ENCODE results near the gene CACNG3.

CACNG3 gene

DNA sequence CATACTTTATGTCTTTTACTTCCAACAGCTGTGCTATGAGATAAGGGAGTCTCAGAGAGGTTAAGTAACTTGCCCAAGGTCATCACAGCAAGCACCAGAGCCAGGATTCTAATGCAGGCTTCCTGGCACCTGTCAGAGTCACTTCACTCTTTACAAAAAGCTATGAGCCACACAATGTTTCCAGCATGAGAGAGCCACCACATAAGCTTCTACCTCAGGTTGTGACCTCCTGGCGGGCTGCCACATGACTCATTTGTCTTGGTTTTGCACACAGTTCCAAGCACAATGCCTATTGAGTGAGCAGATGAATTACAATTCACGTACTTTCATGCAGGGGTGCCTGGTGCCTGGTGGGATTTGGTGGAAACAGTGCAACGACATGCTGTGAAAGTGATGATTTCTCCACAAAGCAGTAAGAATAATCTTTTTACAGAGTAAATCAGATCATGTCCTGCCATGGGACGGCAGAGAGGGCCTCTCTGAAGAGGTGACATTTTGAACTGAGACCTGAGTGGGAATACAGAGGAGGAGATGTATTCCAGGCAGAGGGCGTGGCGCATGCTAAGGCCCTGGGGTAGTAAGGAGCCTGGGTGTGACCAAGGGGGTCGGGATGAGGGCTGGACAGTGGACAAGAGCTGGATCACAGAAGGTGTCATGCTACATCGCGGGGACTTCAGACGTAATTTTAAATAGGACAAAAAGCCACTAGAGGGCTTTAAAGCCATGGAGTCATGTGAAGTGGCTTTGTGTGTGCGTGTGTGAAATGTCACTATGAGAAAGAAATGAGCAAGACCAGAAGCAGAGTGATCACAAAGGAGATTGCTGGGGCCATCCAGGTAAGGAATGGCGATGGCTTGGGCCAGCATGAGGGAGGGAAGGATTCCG is 53.4 kb downstream of the CACNG3 start:
- no peak overlapping the region for H3K27ac ChIP-seq (ENCODE audit: low read depth, low read length)
- H3K9ac ChIP-seq (ENCODE audit: low read length): no peak overlapping the region
- no peaks in the 10 kb centered on the region for H3K9me3 ChIP-seq (ENCODE audit: low read length)
- no peaks in the 10 kb centered on the region for H3K27me3 ChIP-seq (ENCODE audit: control insufficient read depth in 1 of 2, insufficient read depth in 2 of 2, low read length in 2 of 2)
- H3K4me3 ChIP-seq (ENCODE audit: low read depth in 1 of 2, low read length in 2 of 2): no peak overlapping the region
- H3K4me1 ChIP-seq (ENCODE audit: insufficient read depth, low read length): no peaks in the 10 kb centered on the region
- H3K36me3 ChIP-seq (ENCODE audit: insufficient read depth, low read length): no peaks in the 10 kb centered on the region

DNA sequence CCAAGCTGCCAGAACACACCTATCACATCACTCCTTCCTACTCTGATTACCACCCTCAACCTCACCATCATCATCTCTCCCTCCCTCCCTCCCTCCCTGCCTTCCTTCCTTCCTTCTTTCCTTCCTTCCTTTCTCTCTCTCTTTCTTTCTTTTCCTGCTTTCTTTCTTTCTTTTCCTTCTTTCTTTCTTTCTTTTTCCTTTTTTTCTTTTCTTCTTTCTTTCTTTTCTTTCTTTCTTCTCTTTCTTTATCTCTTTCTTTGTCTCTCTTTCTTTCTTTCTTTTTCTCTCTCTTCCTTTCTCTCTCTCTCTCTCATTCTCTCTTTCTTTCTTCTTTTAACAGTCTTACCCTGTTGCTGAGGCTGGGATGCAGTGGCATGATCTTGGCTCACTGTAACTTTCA is 59.2 kb downstream of the CACNG3 start:
- Histone ChIP-seq H3K9ac (ENCODE audit: low read length) (no peak overlapping the region), H3K27ac (ENCODE audit: low read depth, low read length) (no peak overlapping the region), H3K4me3 (ENCODE audit: low read depth in 1 of 2, low read length in 2 of 2) (no peak overlapping the region), H3K9me3 (ENCODE audit: low read length) (no peaks in the 10 kb centered on the region), H3K27me3 (ENCODE audit: control insufficient read depth in 1 of 2, insufficient read depth in 2 of 2, low read length in 2 of 2) (no peaks in the 10 kb centered on the region), H3K36me3 (ENCODE audit: insufficient read depth, low read length) (no peaks in the 10 kb centered on the region), H3K4me1 (ENCODE audit: insufficient read depth, low read length) (no peaks in the 10 kb centered on the region)

DNA sequence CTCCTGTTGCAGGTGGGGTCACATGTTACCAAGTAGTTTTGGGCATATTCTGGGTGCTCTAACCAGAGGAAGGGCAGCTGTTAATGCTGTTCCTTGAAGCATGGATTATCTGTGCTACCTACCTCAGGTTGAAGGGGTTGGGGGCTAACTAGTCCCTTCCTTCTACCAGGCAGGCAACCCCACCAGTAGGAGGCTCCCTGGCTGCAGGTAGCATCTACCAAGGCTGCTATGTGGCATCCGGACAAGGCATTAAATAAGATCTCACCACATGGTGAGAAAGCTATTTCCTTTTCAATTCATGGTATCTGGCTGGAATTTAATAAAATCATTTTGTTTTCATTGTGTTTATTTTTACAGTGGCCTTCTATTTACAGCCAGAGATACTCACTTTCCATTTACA is 62.5 kb downstream of the CACNG3 start:
- H3K9me3 ChIP-seq (ENCODE audit: low read length): no peaks in the 10 kb centered on the region
- H3K4me3 ChIP-seq (ENCODE audit: low read depth in 1 of 2, low read length in 2 of 2): no peak overlapping the region
- no peak overlapping the region for H3K27ac ChIP-seq (ENCODE audit: low read depth, low read length)
- no peak overlapping the region for H3K9ac ChIP-seq (ENCODE audit: low read length)
- H3K27me3 ChIP-seq (ENCODE audit: control insufficient read depth in 1 of 2, insufficient read depth in 2 of 2, low read length in 2 of 2): no peaks in the 10 kb centered on the region
- H3K4me1 ChIP-seq (ENCODE audit: insufficient read depth, low read length): no peaks in the 10 kb centered on the region
- H3K36me3 ChIP-seq (ENCODE audit: insufficient read depth, low read length): no peaks in the 10 kb centered on the region

DNA sequence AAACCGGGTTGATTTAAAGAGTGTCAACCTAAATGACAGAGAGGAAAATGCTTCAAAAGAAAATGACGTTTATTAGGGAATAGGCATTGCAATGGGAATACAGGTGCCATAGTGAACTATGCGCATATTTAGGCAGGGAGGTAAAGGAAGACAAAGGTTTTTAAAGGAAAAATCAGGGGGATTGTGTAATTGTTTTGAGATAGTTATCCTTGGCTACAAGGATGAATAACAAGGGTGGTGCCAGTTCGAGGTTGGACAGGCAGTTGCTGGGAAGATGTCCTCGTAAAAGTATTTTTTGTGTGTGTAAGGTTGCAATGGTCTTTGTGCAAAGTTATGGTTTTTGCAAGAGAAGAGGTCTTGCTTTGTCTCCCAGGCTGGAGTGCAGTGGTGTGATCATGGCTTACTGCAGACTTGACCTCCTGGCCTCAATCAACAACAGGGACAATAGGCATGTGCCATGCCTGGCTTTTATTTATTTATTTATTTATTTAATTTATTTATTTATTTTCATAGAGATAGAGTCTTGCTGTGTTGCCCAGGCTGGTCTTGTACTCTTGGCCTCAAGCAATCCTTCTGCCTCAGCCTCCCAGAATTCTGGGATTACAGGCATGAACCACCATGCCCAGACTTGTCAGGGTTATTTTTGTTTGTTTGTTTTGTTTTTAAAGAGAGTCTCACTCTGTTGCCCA is 63.1 kb downstream of the CACNG3 start:
- H3K9me3 ChIP-seq (ENCODE audit: low read length): no peaks in the 10 kb centered on the region
- no peak overlapping the region for H3K27ac ChIP-seq (ENCODE audit: low read depth, low read length)
- no peaks in the 10 kb centered on the region for H3K4me1 ChIP-seq (ENCODE audit: insufficient read depth, low read length)
- no peak overlapping the region for H3K9ac ChIP-seq (ENCODE audit: low read length)
- H3K27me3 ChIP-seq (ENCODE audit: control insufficient read depth in 1 of 2, insufficient read depth in 2 of 2, low read length in 2 of 2): no peaks in the 10 kb centered on the region
- H3K4me3 ChIP-seq (ENCODE audit: low read depth in 1 of 2, low read length in 2 of 2): no peak overlapping the region
- no peaks in the 10 kb centered on the region for H3K36me3 ChIP-seq (ENCODE audit: insufficient read depth, low read length)

DNA sequence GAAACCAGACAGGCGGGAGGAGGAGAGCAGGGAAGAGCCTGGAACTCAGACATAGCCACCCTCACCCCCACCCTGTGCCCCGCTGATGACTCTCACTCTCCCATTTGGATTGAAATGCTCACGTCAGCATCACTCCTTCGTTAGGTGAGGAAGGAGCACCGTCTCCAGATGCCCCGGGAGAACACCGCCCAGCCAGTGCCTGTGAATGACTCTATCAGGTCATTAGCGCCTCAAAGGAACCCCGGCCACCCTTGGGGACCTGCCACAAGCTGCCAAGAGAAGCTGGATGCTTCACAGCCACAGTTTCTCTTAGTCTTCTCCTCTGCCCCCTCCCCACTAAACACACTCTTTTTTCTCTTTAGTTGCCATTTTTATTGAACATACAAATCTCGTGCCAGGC is 66.0 kb downstream of the CACNG3 start:
- H3K36me3 ChIP-seq (ENCODE audit: insufficient read depth, low read length): no peaks in the 10 kb centered on the region
- H3K27ac ChIP-seq (ENCODE audit: low read depth, low read length): no peak overlapping the region
- H3K9ac ChIP-seq (ENCODE audit: low read length): no peak overlapping the region
- H3K9me3 ChIP-seq (ENCODE audit: low read length): no peaks in the 10 kb centered on the region
- no peak overlapping the region for H3K4me3 ChIP-seq (ENCODE audit: low read depth in 1 of 2, low read length in 2 of 2)
- H3K4me1 ChIP-seq (ENCODE audit: insufficient read depth, low read length): no peaks in the 10 kb centered on the region
- peaks cover 0 to 5% of the 10 kb centered on the region in 2 donors for H3K27me3 ChIP-seq (ENCODE audit: control insufficient read depth in 1 of 2, insufficient read depth in 2 of 2, low read length in 2 of 2)

DNA sequence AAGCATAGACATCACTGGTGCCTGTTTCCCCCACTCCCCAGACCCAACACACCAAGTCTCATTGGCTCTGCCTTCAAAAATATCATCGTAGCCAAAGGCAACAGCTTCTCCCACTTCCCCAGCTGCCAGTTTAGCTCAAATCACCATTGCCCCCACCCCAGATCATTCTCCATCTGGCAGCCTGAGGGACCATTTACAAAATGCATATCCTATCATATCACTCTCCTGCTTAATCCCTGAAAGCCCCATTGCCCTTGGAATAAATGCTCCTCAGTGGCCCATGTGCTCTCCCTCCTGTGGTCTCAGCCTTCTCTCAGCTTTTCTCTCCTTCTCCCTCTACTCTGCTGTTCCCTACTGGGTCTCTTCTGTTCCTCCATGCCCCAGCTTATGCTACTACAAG is 68.3 kb downstream of the CACNG3 start:
- Histone ChIP-seq H3K4me1 (ENCODE audit: insufficient read depth, low read length) (no peaks in the 10 kb centered on the region), H3K9ac (ENCODE audit: low read length) (no peak overlapping the region), H3K9me3 (ENCODE audit: low read length) (no peaks in the 10 kb centered on the region), H3K36me3 (ENCODE audit: insufficient read depth, low read length) (no peaks in the 10 kb centered on the region), H3K27me3 (ENCODE audit: control insufficient read depth in 1 of 2, insufficient read depth in 2 of 2, low read length in 2 of 2) (peaks cover 0 to 5% of the 10 kb centered on the region in 2 donors), H3K27ac (ENCODE audit: low read depth, low read length) (no peak overlapping the region), H3K4me3 (ENCODE audit: low read depth in 1 of 2, low read length in 2 of 2) (no peak overlapping the region)

DNA sequence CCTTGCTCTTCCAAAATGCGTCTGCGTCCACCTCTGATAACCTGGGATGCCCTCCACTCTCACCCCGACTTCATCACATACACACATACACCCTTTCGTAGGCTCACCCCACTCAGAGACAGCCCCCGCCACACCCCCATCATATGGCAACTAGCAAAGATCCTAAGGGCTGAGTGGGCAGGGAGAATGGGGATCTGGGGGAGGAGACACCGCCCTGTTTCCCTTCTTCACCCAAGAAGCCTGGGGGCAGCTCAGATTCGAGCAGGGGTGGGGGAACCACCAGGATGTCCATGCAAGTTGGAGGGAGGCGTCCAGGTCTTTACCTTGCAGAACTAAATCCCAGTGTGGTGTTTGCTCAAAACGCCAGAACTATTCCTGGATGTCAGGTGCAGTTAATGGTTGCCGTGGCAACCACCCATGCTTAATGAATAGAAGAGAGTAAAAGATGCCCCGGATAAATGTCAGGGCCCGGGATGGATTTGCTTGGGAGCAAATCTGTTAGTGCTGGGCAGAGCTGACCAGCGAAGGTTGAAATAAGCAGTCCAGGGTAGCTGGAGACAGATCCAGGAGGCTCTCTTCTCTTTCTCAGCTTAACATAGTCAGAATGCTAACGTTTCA is 72.8 kb downstream of the CACNG3 start:
- Histone ChIP-seq H3K27ac (ENCODE audit: low read depth, low read length) (no peak overlapping the region), H3K36me3 (ENCODE audit: insufficient read depth, low read length) (no peaks in the 10 kb centered on the region), H3K4me1 (ENCODE audit: insufficient read depth, low read length) (no peaks in the 10 kb centered on the region), H3K27me3 (ENCODE audit: control insufficient read depth in 1 of 2, insufficient read depth in 2 of 2, low read length in 2 of 2) (peaks cover 0 to 5% of the 10 kb centered on the region in 2 donors), H3K9ac (ENCODE audit: low read length) (no peak overlapping the region), H3K4me3 (ENCODE audit: low read depth in 1 of 2, low read length in 2 of 2) (no peak overlapping the region), H3K9me3 (ENCODE audit: low read length) (no peaks in the 10 kb centered on the region)

- H3K4me1 ChIP-seq (ENCODE audit: insufficient read depth, low read length): no peaks in the 10 kb centered on the region
- H3K4me3 ChIP-seq (ENCODE audit: low read depth in 1 of 2, low read length in 2 of 2): no peak overlapping the region
- no peak overlapping the region for H3K27ac ChIP-seq (ENCODE audit: low read depth, low read length)
- H3K9ac ChIP-seq (ENCODE audit: low read length): no peak overlapping the region
- H3K36me3 ChIP-seq (ENCODE audit: insufficient read depth, low read length): no peaks in the 10 kb centered on the region
- H3K9me3 ChIP-seq (ENCODE audit: low read length): peaks cover 6% of the 10 kb centered on the region
- no peaks in the 10 kb centered on the region for H3K27me3 ChIP-seq (ENCODE audit: control insufficient read depth in 1 of 2, insufficient read depth in 2 of 2, low read length in 2 of 2)
Measured at GRCh38 chr16:24332178-24332577, 76.0 kb downstream of the CACNG3 start.

DNA sequence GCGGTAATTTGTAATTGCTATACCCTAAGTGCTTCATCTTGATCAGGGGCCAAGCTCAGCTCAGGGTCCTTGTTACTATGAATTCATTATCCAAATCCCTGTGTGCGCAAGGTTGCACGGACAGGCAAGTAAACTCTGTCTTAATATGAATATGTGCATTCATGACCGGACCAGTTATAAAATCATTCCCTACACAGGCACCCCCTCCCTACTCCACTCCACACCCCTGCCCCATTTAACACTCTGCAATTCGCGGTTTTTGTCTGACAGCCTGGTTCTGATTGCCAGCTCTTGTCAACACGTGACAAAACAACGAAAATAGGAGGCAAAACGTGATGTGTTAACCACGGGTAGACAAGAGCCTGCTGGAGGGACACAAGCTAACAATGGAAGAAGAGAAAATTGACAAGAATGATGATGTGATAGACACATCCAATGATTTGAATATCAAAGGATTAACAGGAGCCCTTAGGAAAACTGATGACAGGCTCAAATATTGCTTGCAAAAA is 76.5 kb downstream of the CACNG3 start:
- Histone ChIP-seq H3K4me3 (ENCODE audit: low read depth in 1 of 2, low read length in 2 of 2) (no peak overlapping the region), H3K27ac (ENCODE audit: low read depth, low read length) (no peak overlapping the region), H3K4me1 (ENCODE audit: insufficient read depth, low read length) (no peaks in the 10 kb centered on the region)

GRCh38 chr16:24336491-24336890 is 80.4 kb downstream of the CACNG3 start:
- no peak overlapping the region for H3K27ac ChIP-seq (ENCODE audit: low read depth, low read length)
- H3K9me3 ChIP-seq (ENCODE audit: low read length): peaks cover 6% of the 10 kb centered on the region
- H3K4me1 ChIP-seq (ENCODE audit: insufficient read depth, low read length): no peaks in the 10 kb centered on the region
- H3K9ac ChIP-seq (ENCODE audit: low read length): no peak overlapping the region
- H3K4me3 ChIP-seq (ENCODE audit: low read depth in 1 of 2, low read length in 2 of 2): no peak overlapping the region
- H3K36me3 ChIP-seq (ENCODE audit: insufficient read depth, low read length): no peaks in the 10 kb centered on the region
- H3K27me3 ChIP-seq (ENCODE audit: control insufficient read depth in 1 of 2, insufficient read depth in 2 of 2, low read length in 2 of 2): no peaks in the 10 kb centered on the region

More for the DNA sequence above, 76.5 kb downstream of the CACNG3 start:
- Histone ChIP-seq H3K9me3 (ENCODE audit: low read length) (peaks cover 6% of the 10 kb centered on the region), H3K9ac (ENCODE audit: low read length) (no peak overlapping the region), H3K27me3 (ENCODE audit: control insufficient read depth in 1 of 2, insufficient read depth in 2 of 2, low read length in 2 of 2) (no peaks in the 10 kb centered on the region), H3K36me3 (ENCODE audit: insufficient read depth, low read length) (no peaks in the 10 kb centered on the region)

DNA sequence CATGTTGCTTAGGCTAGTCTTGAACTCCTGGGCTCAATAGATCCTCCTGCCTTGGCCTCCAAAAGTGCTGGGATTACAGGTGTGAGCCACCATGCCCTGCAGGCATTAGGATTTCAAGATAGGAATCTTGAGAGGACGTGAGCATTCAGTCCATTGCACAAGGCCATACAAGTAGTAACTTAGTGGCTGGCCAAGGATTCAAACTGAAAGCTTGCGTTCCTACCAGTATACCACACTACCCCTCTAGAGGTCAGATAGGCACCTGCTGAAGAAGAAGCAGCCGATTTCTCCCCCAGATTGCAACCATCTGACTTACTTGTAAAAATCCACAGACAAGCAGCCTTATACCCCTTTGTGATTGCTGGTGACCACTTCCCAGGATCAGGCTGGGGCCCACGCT is 80.9 kb downstream of the CACNG3 start:
- Histone ChIP-seq H3K36me3 (ENCODE audit: insufficient read depth, low read length) (no peaks in the 10 kb centered on the region), H3K27ac (ENCODE audit: low read depth, low read length) (no peak overlapping the region), H3K9ac (ENCODE audit: low read length) (no peak overlapping the region), H3K4me1 (ENCODE audit: insufficient read depth, low read length) (no peaks in the 10 kb centered on the region), H3K9me3 (ENCODE audit: low read length) (peaks cover 6% of the 10 kb centered on the region), H3K4me3 (ENCODE audit: low read depth in 1 of 2, low read length in 2 of 2) (no peak overlapping the region), H3K27me3 (ENCODE audit: control insufficient read depth in 1 of 2, insufficient read depth in 2 of 2, low read length in 2 of 2) (no peaks in the 10 kb centered on the region)

Measured in muscle layer of colon (tissue), 2 donors.